Glutamatergic neuron (in vitro differentiated cells): Measurements from ENCODE around the gene RAB34. TPM values are rescaled to one million over a fixed set of nuclear protein-coding genes. Genes with fewer than 3 reads are reported as not detected.
A peak's percentile ranks its signal among the peaks of the same experiment; 100 is the strongest.

Experiments
- DNase-seq: peaks from one replicate; pipeline ENCODE4 v3.0.0; 2022
- H3K27ac Mint-ChIP-seq: one replicate; pipeline ENCODE4 v1.8.0; 2020; ENCODE audit warnings: mild to moderate bottlenecking, mixed read lengths, inconsistent platforms; ENCODE audit not compliant: unreplicated experiment
- H3K27me3 Mint-ChIP-seq: one replicate; pipeline ENCODE4 v1.8.0; 2020; ENCODE audit warnings: mild to moderate bottlenecking, moderate library complexity, mixed read lengths, inconsistent platforms; ENCODE audit not compliant: unreplicated experiment
- H3K36me3 Mint-ChIP-seq: one replicate; pipeline ENCODE4 v1.8.0; 2020; ENCODE audit warnings: mild to moderate bottlenecking, mixed read lengths, inconsistent platforms; ENCODE audit not compliant: unreplicated experiment
- H3K4me1 Mint-ChIP-seq: one replicate; pipeline ENCODE4 v1.8.0; 2020; ENCODE audit warnings: mild to moderate bottlenecking, low read depth, mixed read lengths, inconsistent platforms; ENCODE audit not compliant: unreplicated experiment
- H3K4me3 Mint-ChIP-seq: one replicate; pipeline ENCODE4 v1.8.0; 2020; ENCODE audit warnings: mild to moderate bottlenecking, mixed read lengths, inconsistent platforms; ENCODE audit not compliant: unreplicated experiment
- H3K9me3 Mint-ChIP-seq: one replicate; pipeline ENCODE4 v1.8.0; 2020; ENCODE audit warnings: mild to moderate bottlenecking, moderate library complexity, mixed read lengths, inconsistent platforms; ENCODE audit not compliant: unreplicated experiment
- CTCF ChIP-seq: fragments of 200-600 bp; sonication (generic); IDR thresholded peaks from one replicate; pipeline ENCODE4 v1.5.0; 2021; ENCODE audit not compliant: partially characterized antibody, unreplicated experiment
- long read RNA-seq: library from polyadenylated mRNA; unstranded; transcript quantifications from one replicate; pipeline ENCODE4 v2.0.0, GENCODE V29; 2020; ENCODE audit not compliant: unreplicated experiment
- total RNA-seq: library from RNA; stranded (reverse); fragmentation: NEBNext Ultra II Directional; extraction: Animal tissue kit (Norgen Biotek cat#: 25700); gene quantifications from one replicate; pipeline ENCODE4 v1.2.1, GENCODE V29; 2021; ENCODE audit not compliant: unreplicated experiment

Gene RAB34
- 54.3 TPM for total RNA-seq
- long read RNA-seq, transcript RAB34-204 (10 exons, 1,766 nt) = major isoform, 23 of 50 reads
- long read RNA-seq, transcript RAB34-201 (11 exons, 1,592 nt) = minor isoform, 6 of 50 reads
- long read RNA-seq, partial matches to known transcripts = 3 of 50 reads
- long read RNA-seq, other reads (novel, unspliced or antisense) = 15 of 50 reads

GRCh38 chr17:28717578-28718332, at the start of gene RAB34:
RAB34 (minus strand) TSS chr17:28717868; CDS start chr17:28717266, 602 bp downstream.
- peaks cover 15% of the 10 kb centered on the region for H3K9me3 Mint-ChIP-seq
- TF ChIP-seq CTCF = no peak
- H3K4me1 Mint-ChIP-seq = peaks cover 24% of the 10 kb centered on the region
- H3K27ac Mint-ChIP-seq = peak within 1 kb of the TSS; percentile 97
- no peaks in the 10 kb centered on the region for H3K36me3 Mint-ChIP-seq
- peak; percentile 83 for DNase-seq
- peaks cover 16% of the 10 kb centered on the region for H3K27me3 Mint-ChIP-seq
- peak within 1 kb of the TSS; percentile 87 for H3K4me3 Mint-ChIP-seq

GRCh38 chr17:28765038-28765437, 47.4 kb upstream of the RAB34 start:
- Mint-ChIP-seq H3K27ac (no peak overlapping the region), H3K4me3 (no peak overlapping the region), H3K4me1 (no peaks in the 10 kb centered on the region), H3K9me3 (peaks cover 5% of the 10 kb centered on the region), H3K36me3 (no peaks in the 10 kb centered on the region), H3K27me3 (peaks cover 2% of the 10 kb centered on the region)
- DNase-seq = no peak
- TF ChIP-seq CTCF = no peak

- H3K27ac Mint-ChIP-seq = no peak overlapping the region
- H3K9me3 Mint-ChIP-seq = peaks cover 6% of the 10 kb centered on the region
- DNase-seq = peak; percentile 79
- H3K4me3 Mint-ChIP-seq = no peak overlapping the region
- no peaks in the 10 kb centered on the region for H3K27me3 Mint-ChIP-seq
- no peaks in the 10 kb centered on the region for H3K36me3 Mint-ChIP-seq
- no peaks in the 10 kb centered on the region for H3K4me1 Mint-ChIP-seq
- TF ChIP-seq CTCF = peak; percentile 95
Observed at GRCh38 chr17:28763804-28764266, 46.2 kb upstream of the RAB34 start.

GRCh38 chr17:28763137-28763799, 45.6 kb upstream of the RAB34 start:
- Mint-ChIP-seq H3K4me1 (no peaks in the 10 kb centered on the region), H3K36me3 (no peaks in the 10 kb centered on the region)

More at GRCh38 chr17:28763137-28763799, 45.6 kb upstream of the RAB34 start:
- H3K9me3 Mint-ChIP-seq = peaks cover 6% of the 10 kb centered on the region
- H3K4me3 Mint-ChIP-seq = no peak overlapping the region
- no peak for DNase-seq
- no peak for TF ChIP-seq CTCF
- no peak overlapping the region for H3K27ac Mint-ChIP-seq
- H3K27me3 Mint-ChIP-seq = no peaks in the 10 kb centered on the region
